ENCODE data around the gene CILP.

Gene CILP

GRCh38 chr15:65210770-65211481 is at the start of gene CILP:
CILP (minus strand) TSS chr15:65211473; CDS start chr15:65209755, 1,718 bp downstream.
- no peak for DNase-seq (ENCODE audit: low read depth)
- no peak within 1 kb of the TSS for H3K4me3 ChIP-seq (replicated peaks; ENCODE audit: low read depth, low read length)
- TF ChIP-seq CTCF (IDR thresholded peaks at IDR 0.05; ENCODE audit: low read length, missing control alignments) = no peak

- no peak for TF ChIP-seq CTCF (IDR thresholded peaks at IDR 0.05; ENCODE audit: low read length, missing control alignments)
- no peak overlapping the region for H3K4me3 ChIP-seq (replicated peaks; ENCODE audit: low read depth, low read length)
- no peak for DNase-seq (ENCODE audit: low read depth)
These were observed 49.7 kb upstream of the CILP start for GRCh38 chr15:65260968-65261367.

GRCh38 chr15:65259367-65259797 is 48.1 kb upstream of the CILP start:
- TF ChIP-seq CTCF (IDR thresholded peaks at IDR 0.05; ENCODE audit: low read length, missing control alignments) = no peak
- DNase-seq (ENCODE audit: low read depth) = no peak
- no peak overlapping the region for H3K4me3 ChIP-seq (replicated peaks; ENCODE audit: low read depth, low read length)

GRCh38 chr15:65258375-65259262 is 47.3 kb upstream of the CILP start:
- TF ChIP-seq CTCF (IDR thresholded peaks at IDR 0.05; ENCODE audit: low read length, missing control alignments) = no peak
- no peak overlapping the region for H3K4me3 ChIP-seq (replicated peaks; ENCODE audit: low read depth, low read length)
- no peak for DNase-seq (ENCODE audit: low read depth)

GRCh38 chr15:65255486-65256140 is 44.3 kb upstream of the CILP start:
- TF ChIP-seq CTCF (IDR thresholded peaks at IDR 0.05; ENCODE audit: low read length, missing control alignments) = no peak
- no peak for DNase-seq (ENCODE audit: low read depth)
- no peak overlapping the region for H3K4me3 ChIP-seq (replicated peaks; ENCODE audit: low read depth, low read length)

- TF ChIP-seq CTCF (IDR thresholded peaks at IDR 0.05; ENCODE audit: low read length, missing control alignments) = no peak
- no peak overlapping the region for H3K4me3 ChIP-seq (replicated peaks; ENCODE audit: low read depth, low read length)
These were observed 43.5 kb upstream of the CILP start for GRCh38 chr15:65254758-65255157.

More at GRCh38 chr15:65254758-65255157, 43.5 kb upstream of the CILP start:
- DNase-seq (ENCODE audit: low read depth) = no peak

Data from fibroblast of pulmonary artery (primary cell).